ENCODE results near the gene FAM135A.
A peak's percentile ranks its signal among the peaks of the same experiment; 100 is the strongest.

Gene FAM135A

DNA sequence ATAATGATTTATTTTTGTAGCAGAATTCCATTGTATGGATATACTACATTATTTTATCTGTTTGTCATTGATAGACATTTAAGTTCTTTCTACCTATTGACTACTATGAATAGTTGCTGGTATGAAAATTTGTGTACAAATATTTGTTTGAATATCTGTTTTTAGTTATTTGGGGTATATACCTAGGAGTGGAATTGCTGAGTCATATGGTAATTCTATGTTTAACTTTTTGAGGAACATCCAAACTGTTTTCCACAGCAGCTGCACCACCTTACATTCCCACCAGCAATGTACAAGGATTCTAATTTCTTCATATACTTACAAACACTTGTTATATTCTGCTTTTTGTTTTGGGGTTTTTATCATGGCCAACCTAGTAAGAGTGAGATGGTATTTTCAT is 97.3 kb downstream of the FAM135A start:
- H3K36me3 ChIP-seq (ENCODE audit: control insufficient read depth, insufficient read depth, low read length, severe bottlenecking), result no peaks in the 10 kb centered on the region
- no peak for DNase-seq (ENCODE audit: low read depth)
- no peak overlapping the region for H3K9ac ChIP-seq (ENCODE audit: low read length)
- H3K27me3 ChIP-seq (replicated peaks; ENCODE audit: control insufficient read depth, insufficient read depth, low read length), result no peaks in the 10 kb centered on the region
- no peak overlapping the region for H3K4me3 ChIP-seq (ENCODE audit: low read length)
- H3K4me1 ChIP-seq (ENCODE audit: control insufficient read depth, insufficient read depth, low read length), result peaks cover 5% of the 10 kb centered on the region
- no peaks in the 10 kb centered on the region for H3K9me3 ChIP-seq (ENCODE audit: control insufficient read depth, low read length)

DNA sequence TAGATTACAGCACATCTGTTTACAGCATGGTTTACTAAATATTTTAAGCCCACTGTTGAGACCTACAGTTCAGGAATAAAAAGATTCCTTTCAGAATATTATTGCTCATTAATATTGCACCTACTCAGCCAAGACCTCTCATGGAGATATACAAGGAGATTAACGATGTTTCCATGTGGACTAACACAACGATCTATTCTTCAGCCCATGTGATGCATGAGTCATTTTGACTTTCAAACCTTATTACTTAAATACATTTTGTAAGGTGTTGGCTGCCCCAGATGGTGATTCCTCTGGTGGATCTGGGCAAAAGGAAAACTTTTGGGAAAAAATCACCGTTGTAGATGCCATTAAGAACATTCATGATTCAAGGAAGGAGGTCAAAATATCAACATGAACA is 105.4 kb downstream of the FAM135A start:
- Histone ChIP-seq H3K27me3 (replicated peaks; ENCODE audit: control insufficient read depth, insufficient read depth, low read length) (no peaks in the 10 kb centered on the region), H3K36me3 (ENCODE audit: control insufficient read depth, insufficient read depth, low read length, severe bottlenecking) (no peaks in the 10 kb centered on the region), H3K9ac (ENCODE audit: low read length) (no peak overlapping the region), H3K4me3 (ENCODE audit: low read length) (no peak overlapping the region), H3K4me1 (ENCODE audit: control insufficient read depth, insufficient read depth, low read length) (no peaks in the 10 kb centered on the region), H3K9me3 (ENCODE audit: control insufficient read depth, low read length) (no peaks in the 10 kb centered on the region)
- DNase-seq (ENCODE audit: low read depth), result no peak

DNA sequence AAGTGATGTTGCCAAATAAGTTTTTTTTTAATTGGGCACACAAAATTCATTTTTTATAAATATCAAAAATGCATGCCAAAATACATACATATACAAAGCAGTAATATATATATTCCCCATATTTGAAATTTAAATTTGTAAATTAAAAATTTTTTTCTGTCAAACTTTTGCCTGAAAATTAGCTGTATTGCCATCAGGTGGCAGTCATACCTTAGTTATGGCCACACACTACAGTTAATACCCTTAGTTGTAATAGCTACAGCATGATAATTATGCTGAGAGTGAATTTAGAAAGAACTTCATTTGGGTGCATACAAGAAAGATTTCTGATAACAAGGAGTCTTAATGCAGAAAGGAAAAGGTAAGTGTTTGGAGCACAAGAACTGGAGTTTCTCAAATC is 107.3 kb downstream of the FAM135A start:
- no peaks in the 10 kb centered on the region for H3K9me3 ChIP-seq (ENCODE audit: control insufficient read depth, low read length)
- H3K9ac ChIP-seq (ENCODE audit: low read length), result no peak overlapping the region
- H3K36me3 ChIP-seq (ENCODE audit: control insufficient read depth, insufficient read depth, low read length, severe bottlenecking), result no peaks in the 10 kb centered on the region
- DNase-seq (ENCODE audit: low read depth), result peak; percentile 9
- H3K27me3 ChIP-seq (replicated peaks; ENCODE audit: control insufficient read depth, insufficient read depth, low read length), result no peaks in the 10 kb centered on the region
- no peaks in the 10 kb centered on the region for H3K4me1 ChIP-seq (ENCODE audit: control insufficient read depth, insufficient read depth, low read length)
- H3K4me3 ChIP-seq (ENCODE audit: low read length), result no peak overlapping the region

DNA sequence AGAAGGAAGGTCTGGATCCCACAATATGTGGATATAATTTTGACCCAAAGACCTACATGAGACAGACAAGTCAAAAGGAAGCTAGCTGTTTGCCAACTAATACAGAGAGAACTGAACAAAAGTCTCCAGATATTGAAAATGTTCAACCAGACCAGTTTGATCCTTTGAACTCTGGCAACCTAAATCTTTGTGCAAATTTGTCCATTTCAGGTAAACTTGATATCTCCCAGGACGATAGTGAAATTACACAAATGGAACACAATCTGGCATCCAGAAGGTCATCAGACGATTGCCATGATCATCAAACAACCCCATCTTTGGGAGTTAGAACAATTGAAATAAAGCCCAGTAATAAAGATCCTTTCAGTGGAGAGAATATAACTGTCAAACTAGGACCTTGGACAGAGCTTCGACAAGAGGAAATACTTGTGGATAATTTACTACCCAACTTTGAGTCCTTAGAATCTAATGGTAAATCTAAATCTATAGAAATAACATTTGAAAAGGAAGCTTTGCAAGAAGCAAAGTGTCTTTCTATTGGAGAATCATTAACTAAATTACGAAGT is 111.5 kb downstream of the FAM135A start:
- no peaks in the 10 kb centered on the region for H3K9me3 ChIP-seq (ENCODE audit: control insufficient read depth, low read length)
- no peaks in the 10 kb centered on the region for H3K27me3 ChIP-seq (replicated peaks; ENCODE audit: control insufficient read depth, insufficient read depth, low read length)
- peaks cover 12% of the 10 kb centered on the region for H3K4me1 ChIP-seq (ENCODE audit: control insufficient read depth, insufficient read depth, low read length)
- DNase-seq (ENCODE audit: low read depth), result no peak
- no peak overlapping the region for H3K4me3 ChIP-seq (ENCODE audit: low read length)
- no peak overlapping the region for H3K9ac ChIP-seq (ENCODE audit: low read length)
- H3K36me3 ChIP-seq (ENCODE audit: control insufficient read depth, insufficient read depth, low read length, severe bottlenecking), result no peaks in the 10 kb centered on the region

DNA sequence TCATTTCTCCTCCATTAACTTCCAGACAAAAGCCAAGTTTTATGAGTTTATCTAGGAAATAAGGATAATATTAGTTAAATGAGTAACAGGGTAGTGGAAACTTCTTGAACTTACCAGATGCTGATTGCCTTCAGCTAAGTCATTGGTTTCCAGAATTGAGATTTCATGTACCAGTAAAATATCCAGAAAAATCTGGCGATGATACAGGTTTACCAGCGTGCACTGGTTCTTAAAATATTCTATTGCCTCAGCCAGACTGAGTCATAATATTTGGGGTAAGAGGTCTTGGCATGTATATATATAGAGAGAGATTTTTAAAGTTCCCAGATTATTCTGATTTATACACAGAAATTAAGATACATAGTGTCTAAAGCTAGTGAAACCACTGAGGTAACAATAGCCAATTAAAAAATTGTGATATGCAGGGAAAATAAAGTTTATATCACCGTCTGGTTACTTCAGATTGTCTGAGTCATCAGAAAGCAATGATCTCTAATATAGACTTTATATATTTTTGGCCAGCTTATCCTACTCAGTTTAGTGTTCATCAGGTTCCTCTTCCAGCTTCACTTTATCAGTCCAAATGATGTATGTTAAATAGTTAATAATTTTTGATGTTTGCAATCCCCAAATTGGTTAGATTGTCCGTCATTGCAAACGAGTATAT is 113.9 kb downstream of the FAM135A start:
- DNase-seq (ENCODE audit: low read depth), result peak; percentile 3
- no peaks in the 10 kb centered on the region for H3K27me3 ChIP-seq (replicated peaks; ENCODE audit: control insufficient read depth, insufficient read depth, low read length)
- H3K36me3 ChIP-seq (ENCODE audit: control insufficient read depth, insufficient read depth, low read length, severe bottlenecking), result no peaks in the 10 kb centered on the region
- H3K4me1 ChIP-seq (ENCODE audit: control insufficient read depth, insufficient read depth, low read length), result peaks cover 12% of the 10 kb centered on the region
- no peaks in the 10 kb centered on the region for H3K9me3 ChIP-seq (ENCODE audit: control insufficient read depth, low read length)
- no peak overlapping the region for H3K4me3 ChIP-seq (ENCODE audit: low read length)
- H3K9ac ChIP-seq (ENCODE audit: low read length), result no peak overlapping the region

DNA sequence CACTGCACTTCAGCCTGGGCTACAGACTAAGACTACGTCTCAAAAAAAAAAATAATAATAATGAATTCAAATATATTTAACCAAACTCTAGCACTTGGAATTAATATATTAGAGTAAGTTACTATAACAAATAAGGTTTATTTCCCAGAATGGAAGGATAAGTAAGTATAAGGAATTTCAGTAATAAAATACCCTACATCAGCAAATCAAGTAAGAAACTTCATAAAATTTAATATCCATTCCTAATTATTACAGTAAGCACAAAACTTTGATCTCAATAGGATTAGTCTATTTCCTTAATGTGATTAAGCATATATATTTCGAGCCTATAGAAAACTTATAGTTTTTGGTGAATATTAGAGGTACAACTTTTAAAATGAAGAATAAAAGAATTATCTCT is 116.7 kb downstream of the FAM135A start:
- DNase-seq (ENCODE audit: low read depth), result no peak
- Histone ChIP-seq H3K4me1 (ENCODE audit: control insufficient read depth, insufficient read depth, low read length) (peaks cover 12% of the 10 kb centered on the region), H3K9ac (ENCODE audit: low read length) (no peak overlapping the region), H3K36me3 (ENCODE audit: control insufficient read depth, insufficient read depth, low read length, severe bottlenecking) (no peaks in the 10 kb centered on the region), H3K9me3 (ENCODE audit: control insufficient read depth, low read length) (no peaks in the 10 kb centered on the region), H3K27me3 (replicated peaks; ENCODE audit: control insufficient read depth, insufficient read depth, low read length) (no peaks in the 10 kb centered on the region), H3K4me3 (ENCODE audit: low read length) (no peak overlapping the region)

DNA sequence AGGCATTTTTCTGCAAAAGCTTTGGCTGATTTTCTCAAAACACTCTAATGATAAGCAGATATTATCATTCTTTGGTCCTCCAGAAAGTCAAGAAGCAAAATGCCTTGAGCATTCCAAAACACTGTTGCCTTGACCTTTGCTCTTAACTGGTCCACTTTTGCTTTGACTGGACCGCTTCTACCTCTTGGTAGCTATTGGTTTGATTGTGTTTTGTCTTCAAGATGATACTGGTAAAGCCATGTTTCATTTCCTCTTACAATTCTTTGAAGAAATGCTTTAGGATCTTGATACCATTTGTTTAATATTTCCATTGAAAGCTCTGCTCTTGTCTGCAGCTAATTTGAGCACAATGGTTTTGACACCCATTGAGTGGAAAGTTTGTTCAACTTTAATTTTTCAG is 117.8 kb downstream of the FAM135A start:
- Histone ChIP-seq H3K4me3 (ENCODE audit: low read length) (no peak overlapping the region), H3K36me3 (ENCODE audit: control insufficient read depth, insufficient read depth, low read length, severe bottlenecking) (no peaks in the 10 kb centered on the region), H3K4me1 (ENCODE audit: control insufficient read depth, insufficient read depth, low read length) (peaks cover 12% of the 10 kb centered on the region), H3K9me3 (ENCODE audit: control insufficient read depth, low read length) (no peaks in the 10 kb centered on the region), H3K9ac (ENCODE audit: low read length) (no peak overlapping the region), H3K27me3 (replicated peaks; ENCODE audit: control insufficient read depth, insufficient read depth, low read length) (no peaks in the 10 kb centered on the region)
- no peak for DNase-seq (ENCODE audit: low read depth)

DNA sequence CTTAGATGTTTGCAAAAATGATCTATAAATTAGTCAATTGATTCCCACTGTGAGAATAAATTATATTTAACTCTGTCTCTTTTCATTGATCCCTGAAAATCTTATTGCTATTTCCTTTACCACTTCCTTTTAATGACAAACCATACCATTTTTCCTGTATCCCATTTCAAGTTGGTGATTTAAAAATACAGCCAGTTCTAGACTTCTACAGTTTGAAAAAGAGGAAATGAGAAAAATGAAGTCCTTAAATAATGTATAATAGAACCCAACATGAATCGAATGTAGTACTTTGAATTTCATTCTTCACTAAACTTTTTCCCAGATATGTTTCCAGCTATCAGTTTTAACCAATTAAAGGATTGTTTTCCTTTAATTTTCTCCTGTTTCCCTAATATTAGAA is 124.0 kb downstream of the FAM135A start:
- Histone ChIP-seq H3K27me3 (replicated peaks; ENCODE audit: control insufficient read depth, insufficient read depth, low read length) (no peaks in the 10 kb centered on the region), H3K9ac (ENCODE audit: low read length) (no peak overlapping the region), H3K36me3 (ENCODE audit: control insufficient read depth, insufficient read depth, low read length, severe bottlenecking) (no peaks in the 10 kb centered on the region), H3K4me1 (ENCODE audit: control insufficient read depth, insufficient read depth, low read length) (peaks cover 5% of the 10 kb centered on the region), H3K9me3 (ENCODE audit: control insufficient read depth, low read length) (no peaks in the 10 kb centered on the region), H3K4me3 (ENCODE audit: low read length) (no peak overlapping the region)
- DNase-seq (ENCODE audit: low read depth), result no peak

DNA sequence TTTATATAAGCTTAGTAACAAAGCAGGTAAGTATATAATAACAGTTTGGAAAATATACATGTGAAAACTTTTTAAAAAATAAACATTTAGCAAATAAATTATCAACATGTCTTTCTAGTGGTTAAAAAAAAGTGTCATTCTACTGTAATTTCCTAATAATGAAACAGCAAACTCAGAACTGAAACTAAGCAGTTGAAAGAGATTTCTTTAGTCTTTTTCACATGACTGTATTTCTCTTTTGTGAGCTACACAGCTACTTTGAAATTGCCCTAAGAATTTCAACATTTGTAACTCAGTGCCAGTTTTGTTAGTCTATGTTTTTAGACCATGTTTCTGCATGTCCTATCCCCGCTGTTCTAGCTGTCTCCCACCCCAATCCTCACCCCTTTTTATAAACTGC is 125.1 kb downstream of the FAM135A start:
- no peak for DNase-seq (ENCODE audit: low read depth)
- no peaks in the 10 kb centered on the region for H3K36me3 ChIP-seq (ENCODE audit: control insufficient read depth, insufficient read depth, low read length, severe bottlenecking)
- H3K27me3 ChIP-seq (replicated peaks; ENCODE audit: control insufficient read depth, insufficient read depth, low read length), result no peaks in the 10 kb centered on the region
- no peak overlapping the region for H3K4me3 ChIP-seq (ENCODE audit: low read length)
- H3K9ac ChIP-seq (ENCODE audit: low read length), result peak overlapping the region; percentile 29
- peaks cover 5% of the 10 kb centered on the region for H3K4me1 ChIP-seq (ENCODE audit: control insufficient read depth, insufficient read depth, low read length)
- no peaks in the 10 kb centered on the region for H3K9me3 ChIP-seq (ENCODE audit: control insufficient read depth, low read length)

DNA sequence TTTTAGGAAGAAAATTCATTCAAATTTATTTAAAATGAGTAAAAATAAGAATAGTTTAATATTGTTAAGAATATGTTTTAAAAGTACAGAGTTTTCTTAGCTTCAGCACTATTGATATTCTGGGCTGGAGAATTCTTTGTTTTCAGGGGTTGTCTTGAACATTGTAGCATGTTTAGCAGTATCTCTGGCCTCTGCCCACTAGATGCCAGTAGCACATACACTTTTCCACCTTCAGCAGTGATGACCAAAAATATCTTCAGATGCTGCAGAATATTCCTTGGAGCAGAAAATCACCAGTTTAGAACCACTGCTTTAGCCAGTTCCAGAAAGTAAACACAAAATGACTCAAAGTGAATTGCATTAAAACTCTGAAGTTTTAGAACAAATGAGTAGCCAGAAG is 134.0 kb downstream of the FAM135A start:
- DNase-seq (ENCODE audit: low read depth), result peak; percentile 47
- Histone ChIP-seq H3K36me3 (ENCODE audit: control insufficient read depth, insufficient read depth, low read length, severe bottlenecking) (no peaks in the 10 kb centered on the region), H3K9ac (ENCODE audit: low read length) (peak overlapping the region; percentile 55), H3K4me1 (ENCODE audit: control insufficient read depth, insufficient read depth, low read length) (peaks cover 13% of the 10 kb centered on the region), H3K9me3 (ENCODE audit: control insufficient read depth, low read length) (no peaks in the 10 kb centered on the region), H3K4me3 (ENCODE audit: low read length) (no peak overlapping the region), H3K27me3 (replicated peaks; ENCODE audit: control insufficient read depth, insufficient read depth, low read length) (no peaks in the 10 kb centered on the region)

DNA sequence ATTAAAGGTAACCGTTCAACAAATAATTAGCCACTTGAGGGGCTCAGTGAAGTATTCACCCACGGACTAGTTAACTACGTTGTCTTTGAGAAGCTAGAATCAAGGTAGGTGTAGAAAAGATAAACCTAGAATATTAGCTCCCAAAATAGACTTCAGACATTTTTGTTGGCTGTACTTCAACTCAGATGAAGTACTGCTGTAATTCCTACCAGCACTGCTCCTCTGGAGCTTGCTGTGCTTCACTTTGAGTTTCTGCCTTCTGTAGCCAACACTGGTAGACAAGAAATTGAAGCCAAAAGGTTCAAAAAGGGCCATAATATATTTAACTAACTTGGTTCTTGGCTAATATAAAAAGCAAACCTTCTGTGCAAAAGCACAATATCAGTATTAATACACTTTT is 134.6 kb downstream of the FAM135A start:
- DNase-seq (ENCODE audit: low read depth), result no peak
- peak overlapping the region; percentile 55 for H3K9ac ChIP-seq (ENCODE audit: low read length)
- H3K27me3 ChIP-seq (replicated peaks; ENCODE audit: control insufficient read depth, insufficient read depth, low read length), result no peaks in the 10 kb centered on the region

DNA sequence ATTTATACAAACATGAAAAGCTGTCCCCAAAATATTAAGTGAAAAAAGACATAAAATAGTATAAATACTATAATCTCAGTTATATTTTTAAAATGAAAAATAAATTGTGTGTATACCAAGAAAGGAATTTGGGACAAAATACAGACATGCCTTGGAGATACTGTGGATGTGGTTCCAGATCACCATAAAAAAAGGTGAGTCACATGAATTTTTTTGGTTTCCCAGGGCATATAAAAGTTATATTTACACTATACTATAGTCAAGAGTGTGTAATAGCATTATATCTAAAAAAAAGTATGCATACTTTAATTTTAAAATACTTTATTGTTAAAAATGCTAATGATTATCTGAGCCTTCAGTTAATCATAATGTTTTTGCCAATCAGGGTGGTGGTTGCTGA is 136.0 kb downstream of the FAM135A start:
- Histone ChIP-seq H3K9ac (ENCODE audit: low read length) (no peak overlapping the region), H3K36me3 (ENCODE audit: control insufficient read depth, insufficient read depth, low read length, severe bottlenecking) (no peaks in the 10 kb centered on the region), H3K27me3 (replicated peaks; ENCODE audit: control insufficient read depth, insufficient read depth, low read length) (no peaks in the 10 kb centered on the region), H3K4me3 (ENCODE audit: low read length) (no peak overlapping the region), H3K4me1 (ENCODE audit: control insufficient read depth, insufficient read depth, low read length) (peaks cover 13% of the 10 kb centered on the region), H3K9me3 (ENCODE audit: control insufficient read depth, low read length) (no peaks in the 10 kb centered on the region)
- no peak for DNase-seq (ENCODE audit: low read depth)

More for the DNA sequence above, 134.6 kb downstream of the FAM135A start:
- no peaks in the 10 kb centered on the region for H3K9me3 ChIP-seq (ENCODE audit: control insufficient read depth, low read length)
- H3K4me1 ChIP-seq (ENCODE audit: control insufficient read depth, insufficient read depth, low read length), result peaks cover 13% of the 10 kb centered on the region
- no peak overlapping the region for H3K4me3 ChIP-seq (ENCODE audit: low read length)
- no peaks in the 10 kb centered on the region for H3K36me3 ChIP-seq (ENCODE audit: control insufficient read depth, insufficient read depth, low read length, severe bottlenecking)

All from adipocyte (in vitro differentiated cells).